Tibial nerve (tissue), 4 donors: ENCODE results near the gene MRPS23. TPM values are rescaled to one million over a fixed set of nuclear protein-coding genes. Genes with fewer than 3 reads are reported as not detected.

Experiments used
- DNase-seq, 2 donors: peaks; one replicate each; pipeline ENCODE4 v3.0.0-alpha.2; 2019; ENCODE audit warnings: low spot score in 2 of 2
- H3K27ac ChIP-seq, 4 donors: fragments of 200-600 bp; sonication (generic) in 3 of 4; one replicate each; pipeline ENCODE4 v1.5.1; 2017 to 2019; ENCODE audit warnings: mild to moderate bottlenecking in 1 of 4
- H3K27me3 ChIP-seq, 2 donors: fragments of 200-600 bp; sonication (generic) in 1 of 2; one replicate each; pipeline versions ENCODE4 v1.5.1 to v1.6.0; 2017 to 2019
- H3K36me3 ChIP-seq, 3 donors: fragments of 200-600 bp; sonication (generic); one replicate each; pipeline ENCODE4 v1.5.1; 2018 to 2019
- H3K4me1 ChIP-seq, 4 donors: fragments of 200-600 bp; sonication (generic) in 3 of 4; one replicate each; pipeline ENCODE4 v1.5.1; 2017 to 2019
- H3K4me3 ChIP-seq, 4 donors: fragments of 200-600 bp; sonication (generic) in 3 of 4; one replicate each; pipeline ENCODE4 v1.5.1; 2017 to 2019; ENCODE audit warnings: mild to moderate bottlenecking in 1 of 4, moderate library complexity in 1 of 4
- H3K9me3 ChIP-seq, 4 donors: fragments of 200-600 bp; sonication (generic) in 3 of 4; one replicate each; pipeline ENCODE4 v1.5.1; 2017 to 2019
- CTCF ChIP-seq, 5 experiments: fragments of 200-600 bp in 3 of 5; fragments of 450-650 bp in 2 of 5; sonication (generic) in 3 of 5; IDR thresholded peaks; one replicate each; pipeline ENCODE4 v1.5.1; 2016 to 2019; ENCODE audit warnings: antibody characterized with exemption in 5 of 5, mild to moderate bottlenecking in 3 of 5, moderate library complexity in 2 of 5
- EP300 ChIP-seq, 2 donors: sonication (generic); formaldehyde crosslinking; IDR thresholded peaks; one replicate each; pipeline ENCODE4 v1.6.1; 2017; ENCODE audit warnings: antibody characterized with exemption in 2 of 2, mild to moderate bottlenecking in 1 of 2
- POLR2A ChIP-seq, 2 donors: fragments of 450-650 bp; IDR thresholded peaks; one replicate each; pipeline ENCODE4 v1.6.1; 2017; ENCODE audit warnings: antibody characterized with exemption in 2 of 2, mild to moderate bottlenecking in 2 of 2, moderate library complexity in 2 of 2
- WGBS, 2 donors: methylation state at CpG; one replicate each; pipeline ENCODE4 v1.1.5; 2018; 5-methylcytosine and 5-hydroxymethylcytosine counted together
- total RNA-seq, 4 donors: library from RNA; depleted of rRNA; stranded (reverse); fragments of >200 nt; gene quantifications; one replicate each; pipeline ENCODE4 v1.1.0, GENCODE V29; 2016

MRPS23 gene
- total RNA-seq, 4 donors from 2014 or later, result 8.0 to 20.1 (median 9.0) TPM

- Histone ChIP-seq H3K9me3 (no peaks in the 10 kb centered on the region), H3K27ac (no peak overlapping the region), H3K36me3 (peaks cover 0 to 50% (median 0%) of the 10 kb centered on the region in 3 donors), H3K27me3 (no peaks in the 10 kb centered on the region), H3K4me3 (no peak overlapping the region), H3K4me1 (peaks cover 0 to 57% (median 34%) of the 10 kb centered on the region in 4 donors)
- WGBS, 2 donors, result 87 to 93% methylated on average over 7 to 10 of the region's 10 CpGs
- TF ChIP-seq POLR2A (IDR thresholded peaks at IDR 0.05), result no peak
- TF ChIP-seq EP300 (IDR thresholded peaks at IDR 0.05), result no peak
- no peak for TF ChIP-seq CTCF (IDR thresholded peaks at IDR 0.05)
- DNase-seq, result no peak
Observed at GRCh38 chr17:57866319-57866718, 16.5 kb upstream of the MRPS23 start.

GRCh38 chr17:57864273-57864672, 14.4 kb upstream of the MRPS23 start:
- Histone ChIP-seq H3K27me3 (no peaks in the 10 kb centered on the region), H3K9me3 (no peaks in the 10 kb centered on the region), H3K4me3 (no peak overlapping the region), H3K27ac (no peak overlapping the region), H3K4me1 (peaks cover 0 to 68% (median 43%) of the 10 kb centered on the region in 4 donors), H3K36me3 (peaks cover 0 to 33% (median 0%) of the 10 kb centered on the region in 3 donors)
- 78 to 81% methylated on average over 8 of the region's 8 CpGs for WGBS, 2 donors
- no peak for TF ChIP-seq POLR2A (IDR thresholded peaks at IDR 0.05)
- TF ChIP-seq CTCF (IDR thresholded peaks at IDR 0.05), result no peak
- DNase-seq, result no peak

GRCh38 chr17:57862694-57863667, 13.1 kb upstream of the MRPS23 start:
- H3K4me1 ChIP-seq, result peaks cover 0 to 66% (median 33%) of the 10 kb centered on the region in 4 donors
- no peak for DNase-seq
- 63 to 66% methylated on average over 16 of the region's 16 CpGs for WGBS, 2 donors

GRCh38 chr17:57861790-57862693, 12.2 kb upstream of the MRPS23 start:
- WGBS, 2 donors, result 10 to 14% methylated on average over 12 to 21 of the region's 58 CpGs
- Histone ChIP-seq H3K4me1 (peaks cover 0 to 61% (median 29%) of the 10 kb centered on the region in 4 donors), H3K4me3 (peak overlapping the region; percentile 39 to 68 (median 44)), H3K36me3 (peaks cover 0 to 22% (median 0%) of the 10 kb centered on the region in 3 donors), H3K27ac (peak overlapping the region; percentile 72 to 93 (median 80)), H3K9me3 (no peaks in the 10 kb centered on the region), H3K27me3 (no peaks in the 10 kb centered on the region)
- TF ChIP-seq POLR2A (IDR thresholded peaks at IDR 0.05), result peak in 1 of 2 donors; percentile 28
- no peak for TF ChIP-seq CTCF (IDR thresholded peaks at IDR 0.05)
- peak; percentile 21 to 75 for TF ChIP-seq EP300 (IDR thresholded peaks at IDR 0.05)
- DNase-seq, result peak; percentile 51 to 53

More at GRCh38 chr17:57862694-57863667, 13.1 kb upstream of the MRPS23 start:
- Histone ChIP-seq H3K27me3 (no peaks in the 10 kb centered on the region), H3K36me3 (peaks cover 0 to 32% (median 0%) of the 10 kb centered on the region in 3 donors), H3K9me3 (no peaks in the 10 kb centered on the region), H3K27ac (peak overlapping the region in 3 of 4 donors; percentile 75 to 93 (median 86)), H3K4me3 (no peak overlapping the region)
- no peak for TF ChIP-seq CTCF (IDR thresholded peaks at IDR 0.05)
- no peak for TF ChIP-seq POLR2A (IDR thresholded peaks at IDR 0.05)
- no peak for TF ChIP-seq EP300 (IDR thresholded peaks at IDR 0.05)
